VCaP (cell line): ENCODE data around the gene CCDC33.

Source experiments
- H3K27ac ChIP-seq: fragments of 450-650 bp; 2 replicates; pipeline ENCODE4 v1.5.1; 2017
- TF ChIP-seq, protein P1 (sequence below): fragments of 450-650 bp; conservative IDR thresholded peaks from 2 replicates; pipeline ENCODE4 v1.5.1; 2017; ENCODE audit warnings: mild to moderate bottlenecking, moderate library complexity

The CCDC33 gene

DNA sequence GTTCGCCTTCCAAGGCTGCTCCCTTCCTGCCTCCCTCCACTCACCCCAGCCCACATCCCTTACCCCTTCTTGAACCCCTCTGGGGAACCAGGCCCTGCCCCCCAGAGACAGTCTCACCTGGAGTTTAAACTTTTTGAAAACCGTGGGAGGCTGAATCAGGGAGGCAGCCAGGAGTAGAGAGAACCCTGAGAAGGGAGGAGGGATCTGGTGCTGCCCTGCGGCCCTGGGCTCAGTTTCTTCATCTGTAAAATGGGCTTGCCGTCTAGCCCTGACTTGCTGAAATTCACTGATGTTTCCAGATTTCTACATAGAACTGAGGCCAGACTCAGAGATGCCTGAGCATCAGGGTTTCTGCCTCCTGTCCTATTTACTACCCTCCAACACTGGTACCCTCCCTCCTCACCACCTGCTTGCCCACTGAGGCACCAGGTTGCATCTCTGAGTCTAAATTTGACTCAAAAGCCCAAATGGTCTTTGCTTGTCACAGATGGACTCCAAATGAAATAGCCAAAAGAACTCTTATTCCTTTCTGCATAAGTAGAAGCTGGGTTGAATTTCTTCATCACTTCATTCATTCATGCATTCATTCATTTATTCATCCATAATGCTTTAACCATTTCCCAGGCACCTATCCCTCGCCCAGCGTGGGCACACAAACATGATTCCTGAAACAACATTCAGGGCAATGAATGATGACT lies 21.7 kb upstream of the CCDC33 start:
- TF ChIP-seq, protein P1, sequence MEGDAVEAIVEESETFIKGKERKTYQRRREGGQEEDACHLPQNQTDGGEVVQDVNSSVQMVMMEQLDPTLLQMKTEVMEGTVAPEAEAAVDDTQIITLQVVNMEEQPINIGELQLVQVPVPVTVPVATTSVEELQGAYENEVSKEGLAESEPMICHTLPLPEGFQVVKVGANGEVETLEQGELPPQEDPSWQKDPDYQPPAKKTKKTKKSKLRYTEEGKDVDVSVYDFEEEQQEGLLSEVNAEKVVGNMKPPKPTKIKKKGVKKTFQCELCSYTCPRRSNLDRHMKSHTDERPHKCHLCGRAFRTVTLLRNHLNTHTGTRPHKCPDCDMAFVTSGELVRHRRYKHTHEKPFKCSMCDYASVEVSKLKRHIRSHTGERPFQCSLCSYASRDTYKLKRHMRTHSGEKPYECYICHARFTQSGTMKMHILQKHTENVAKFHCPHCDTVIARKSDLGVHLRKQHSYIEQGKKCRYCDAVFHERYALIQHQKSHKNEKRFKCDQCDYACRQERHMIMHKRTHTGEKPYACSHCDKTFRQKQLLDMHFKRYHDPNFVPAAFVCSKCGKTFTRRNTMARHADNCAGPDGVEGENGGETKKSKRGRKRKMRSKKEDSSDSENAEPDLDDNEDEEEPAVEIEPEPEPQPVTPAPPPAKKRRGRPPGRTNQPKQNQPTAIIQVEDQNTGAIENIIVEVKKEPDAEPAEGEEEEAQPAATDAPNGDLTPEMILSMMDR: no peak
- H3K27ac ChIP-seq: no peak overlapping the region

DNA sequence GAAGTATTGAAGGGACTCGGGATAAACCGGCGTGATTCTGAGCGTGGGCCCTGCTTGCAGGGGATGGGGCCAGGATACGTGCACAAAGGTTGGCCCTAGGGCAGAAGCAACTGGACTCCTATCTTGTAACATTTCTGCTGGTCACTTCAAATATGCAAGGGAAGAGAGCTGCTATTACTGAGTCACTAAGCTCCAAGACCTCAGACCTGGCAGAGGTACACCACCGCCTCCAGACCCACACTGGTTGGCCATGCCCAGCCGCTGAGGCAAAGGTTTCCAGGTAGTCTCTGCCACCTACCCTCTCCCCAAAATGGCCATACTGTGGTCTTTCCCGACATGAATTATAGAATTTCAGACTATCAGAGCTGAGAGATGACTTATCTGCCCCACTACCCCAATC lies 20.2 kb upstream of the CCDC33 start:
- TF ChIP-seq, protein P1: no peak
- no peak overlapping the region for H3K27ac ChIP-seq

DNA sequence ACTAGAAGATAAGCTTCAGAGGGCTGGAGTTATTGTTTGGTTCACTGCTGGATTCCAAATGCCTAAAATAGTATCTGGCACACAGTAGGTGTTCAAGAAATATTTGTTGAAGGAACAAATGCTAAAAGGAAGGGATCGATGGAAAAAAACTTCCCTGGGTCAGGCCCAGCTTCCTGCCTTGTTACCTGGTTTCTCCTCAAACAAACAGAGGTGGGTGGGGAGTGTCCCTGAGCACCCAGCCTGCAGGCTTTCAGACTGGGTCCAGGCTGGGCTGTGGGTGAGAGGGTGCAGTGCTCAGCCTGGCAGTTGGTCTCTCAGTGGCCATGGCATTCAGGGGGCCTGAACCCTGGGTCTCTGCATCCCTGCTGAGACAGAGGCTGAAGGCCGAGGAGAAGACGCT lies 19.2 kb upstream of the CCDC33 start:
- TF ChIP-seq, protein P1: no peak
- H3K27ac ChIP-seq: no peak overlapping the region

DNA sequence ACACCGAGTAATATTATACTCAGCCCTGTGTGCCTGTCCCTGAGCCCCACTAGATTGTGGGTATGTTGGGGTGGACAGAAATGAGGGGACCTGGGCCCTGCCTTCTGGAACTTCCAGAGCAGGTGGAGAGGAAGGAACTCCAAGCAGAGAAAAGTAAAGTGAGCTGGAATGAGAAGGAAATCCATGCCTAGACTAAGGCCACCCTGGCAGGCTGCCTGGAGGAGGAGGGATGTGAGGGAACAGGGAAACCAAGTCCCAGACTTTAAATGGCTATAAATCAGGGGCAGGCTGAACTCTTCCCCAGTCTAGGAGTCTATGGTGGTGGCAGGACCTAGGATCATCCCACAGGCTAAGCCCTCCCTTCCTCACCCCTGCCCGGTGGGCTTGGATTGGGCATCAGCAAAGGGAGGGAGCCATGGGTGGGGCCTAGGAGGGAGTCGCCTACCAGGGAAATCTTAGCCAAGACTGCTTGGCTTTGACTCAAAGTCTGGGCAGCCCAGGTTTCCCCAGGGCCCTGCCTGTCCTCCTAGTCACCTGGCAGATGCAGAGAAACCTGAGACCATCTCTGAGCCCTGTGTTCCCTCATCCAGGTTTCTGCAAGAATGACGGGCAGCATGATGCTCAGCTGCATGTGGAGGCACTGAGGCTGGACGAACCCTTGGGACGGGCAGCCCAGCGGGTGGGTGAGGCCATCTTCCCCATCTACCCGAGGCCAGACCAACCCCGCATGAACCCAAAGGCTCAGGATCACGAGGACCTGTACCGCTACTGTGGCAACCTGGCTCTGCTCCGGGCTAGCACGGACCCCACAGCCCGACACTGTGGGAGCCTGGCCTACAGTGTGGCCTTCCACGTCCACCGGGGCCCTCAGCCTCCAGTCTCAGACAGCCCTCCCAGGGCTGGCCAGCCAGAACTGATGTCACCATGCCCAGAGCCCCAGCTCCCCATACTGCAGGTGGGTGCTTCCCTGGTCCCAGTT lies 17.9 kb upstream of the CCDC33 start:
- TF ChIP-seq, protein P1: no peak
- no peak overlapping the region for H3K27ac ChIP-seq

DNA sequence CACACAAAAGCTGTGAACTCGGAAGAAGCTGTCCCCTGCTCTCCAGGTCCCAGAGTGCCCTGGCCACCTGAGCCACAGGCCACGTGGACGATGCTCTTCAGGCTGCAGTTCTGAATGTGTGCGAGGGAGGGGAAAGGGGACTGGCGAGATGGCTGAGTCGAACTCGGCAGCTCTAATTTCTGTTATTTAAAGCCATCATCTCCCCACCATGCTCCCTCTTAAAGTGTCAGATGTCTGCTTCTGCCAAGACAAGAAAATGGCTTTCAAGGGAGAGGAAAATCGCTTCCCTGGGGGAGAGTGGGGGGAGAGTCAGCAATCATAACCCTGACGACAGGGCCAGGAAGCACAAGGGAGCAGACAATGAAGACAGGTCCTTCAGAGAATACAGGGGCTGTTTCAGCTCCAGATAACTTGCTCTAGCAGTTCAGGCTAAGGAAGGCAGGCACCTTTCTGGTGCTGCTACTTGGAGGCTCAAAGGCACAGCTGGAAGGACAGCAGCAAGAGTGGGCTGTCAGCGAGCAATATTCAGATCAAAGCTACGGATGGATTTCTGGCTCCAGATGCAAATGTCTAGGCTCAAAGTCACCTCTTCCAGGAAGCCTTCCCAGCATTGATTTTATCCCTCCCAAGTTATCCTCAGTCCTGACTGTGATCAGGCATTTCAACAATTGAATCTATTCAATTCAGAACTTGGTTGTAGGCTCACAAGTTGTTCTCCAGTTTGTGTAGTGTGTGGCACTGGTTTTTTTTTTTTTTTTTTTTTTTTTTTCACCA lies 15.5 kb upstream of the CCDC33 start:
- TF ChIP-seq, protein P1: no peak
- H3K27ac ChIP-seq: no peak overlapping the region

DNA sequence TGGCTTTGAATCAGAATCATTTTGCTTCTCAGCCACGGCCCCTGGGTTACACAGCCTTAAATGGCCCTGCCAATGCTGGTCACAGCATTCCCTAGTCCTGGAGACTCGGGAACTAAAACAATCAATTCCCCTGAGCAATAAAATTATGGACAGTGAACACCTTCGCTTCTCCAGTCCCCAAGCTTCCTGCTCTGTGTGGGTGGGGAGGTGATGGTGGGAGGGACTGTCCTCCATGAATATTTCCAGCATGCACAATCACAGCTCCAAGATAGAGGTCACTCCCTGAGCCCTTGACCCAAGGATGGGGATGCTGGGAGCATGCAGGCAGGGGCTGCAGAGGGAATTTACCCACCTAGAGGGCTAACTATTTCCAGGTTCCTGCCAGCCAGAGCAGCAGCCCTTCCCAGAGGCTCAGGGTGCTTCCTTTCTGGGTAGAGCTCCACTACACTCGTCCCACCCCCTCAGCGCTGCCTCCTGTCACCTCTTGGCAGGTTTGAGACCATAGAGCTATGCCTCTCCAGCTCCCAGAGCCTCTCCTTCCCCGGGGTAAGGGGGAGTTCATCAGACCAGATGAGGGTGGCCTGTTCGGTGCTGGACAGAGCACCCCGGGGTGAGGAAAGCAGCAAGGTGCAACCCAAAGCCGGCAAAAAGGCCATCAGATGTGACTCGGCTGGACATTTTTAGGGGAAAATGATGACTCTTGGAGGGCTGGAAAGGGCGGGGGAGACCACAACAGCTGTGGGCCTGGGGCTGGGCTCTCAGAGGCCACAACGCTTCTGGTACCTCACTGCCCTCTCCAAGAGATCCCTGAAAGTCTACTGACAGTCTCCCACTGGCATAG lies 14.5 kb upstream of the CCDC33 start:
- H3K27ac ChIP-seq: no peak overlapping the region

More for the DNA sequence above, 14.5 kb upstream of the CCDC33 start:
- TF ChIP-seq, protein P1: no peak
